Stimulated activated CD4-positive, alpha-beta T cell treated with anti-CD3 and anti-CD28 coated beads, Interleukin-15, amount 100 ng/mL, for 24 hours (primary cell): Measurements from ENCODE around the gene LRRC2.
A peak's percentile ranks its signal among the peaks of the same experiment; 100 is the strongest.
"Not testable (repeated sequence)": the region's sequence is repeated elsewhere in the genome, so short reads cannot be mapped to it uniquely, and the experiment has no call there.

Experiments used
- DNase-seq: peaks from one replicate; pipeline ENCODE4 v3.0.0-alpha.2; 2020

Gene LRRC2

GRCh38 chr3:46521096-46521495 is 45.0 kb downstream of the LRRC2 start:
- DNase-seq = no peak

DNA sequence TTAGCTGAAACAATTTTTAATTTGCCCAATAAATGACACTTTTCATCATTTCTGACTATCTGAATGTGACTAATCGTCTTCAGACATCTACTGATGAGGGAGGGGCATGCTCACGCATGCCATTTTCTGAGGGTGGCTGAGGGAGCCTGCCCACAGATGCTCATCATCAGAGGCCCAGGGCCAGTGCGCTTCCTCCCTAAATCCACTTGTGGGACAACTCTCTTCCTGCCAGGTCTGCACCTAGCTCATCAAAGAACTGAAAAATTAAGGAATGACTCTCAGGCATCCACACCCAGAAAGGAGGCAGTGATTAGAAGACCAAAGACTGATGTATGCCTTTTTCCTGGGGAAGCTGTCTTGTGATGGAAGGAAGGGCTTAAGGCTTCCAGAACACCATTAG is 45.6 kb downstream of the LRRC2 start:
- DNase-seq = no peak

- no peak for DNase-seq
Observed at GRCh38 chr3:46519952-46520351, 46.1 kb downstream of the LRRC2 start.

DNA sequence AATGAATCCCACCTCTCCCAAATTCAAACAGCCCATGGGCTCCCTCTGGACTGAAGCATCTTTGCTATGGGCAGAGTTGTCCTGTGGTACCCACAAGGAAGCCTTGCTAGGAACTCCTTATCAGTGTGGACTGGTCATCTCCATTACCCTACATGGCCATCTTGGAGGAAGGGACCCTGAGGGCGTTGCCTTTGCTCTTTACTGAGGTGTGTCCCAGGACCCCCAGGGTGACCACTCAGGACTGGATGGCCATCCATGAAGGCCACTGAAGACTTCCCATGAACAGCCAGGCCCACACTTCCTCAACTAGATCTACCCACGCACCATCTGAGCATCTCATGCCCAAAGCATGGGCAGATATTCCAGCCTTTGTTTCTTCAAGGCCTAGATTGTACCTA is 48.3 kb downstream of the LRRC2 start:
- no peak for DNase-seq

DNA sequence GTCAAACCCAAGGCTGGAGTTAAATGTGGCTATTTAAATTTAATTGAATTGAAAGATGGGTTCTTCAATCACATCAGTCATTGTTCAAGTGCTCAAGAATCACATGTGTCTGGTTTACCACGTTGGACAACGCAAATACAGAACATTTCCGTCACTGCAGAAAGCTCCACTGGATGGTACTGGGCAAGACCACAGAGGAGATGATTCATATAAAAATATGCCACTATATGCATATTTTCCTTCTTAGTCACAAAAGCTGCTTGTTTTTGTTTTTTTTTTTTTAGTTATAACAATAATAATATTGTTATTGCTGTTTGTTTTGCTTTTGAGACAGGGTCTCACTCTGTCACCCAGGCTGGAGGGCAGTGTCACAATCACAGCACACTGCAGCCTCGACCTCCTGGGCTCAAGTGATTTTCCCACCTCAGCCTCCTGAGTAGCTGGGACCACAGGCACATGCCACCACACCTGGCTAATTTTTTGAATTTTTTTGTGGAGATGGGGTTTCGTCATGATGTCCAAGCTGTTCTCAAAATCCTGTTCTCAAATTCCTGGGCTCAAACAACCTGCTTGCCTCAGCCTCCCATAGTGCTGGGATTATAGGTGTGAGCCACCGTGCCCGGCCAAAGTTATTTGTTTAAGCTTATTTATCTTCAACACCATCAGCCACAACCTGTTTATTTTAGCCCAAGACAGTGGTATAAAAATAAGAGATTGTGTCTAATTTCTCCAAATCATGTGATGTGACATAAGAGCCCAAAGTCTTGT is 48.9 kb downstream of the LRRC2 start:
- DNase-seq = no peak

GRCh38 chr3:46516521-46516920 is 49.6 kb downstream of the LRRC2 start:
- DNase-seq = no peak

- DNase-seq = no peak
Observed at GRCh38 chr3:46512191-46512749, 53.8 kb downstream of the LRRC2 start.

DNA sequence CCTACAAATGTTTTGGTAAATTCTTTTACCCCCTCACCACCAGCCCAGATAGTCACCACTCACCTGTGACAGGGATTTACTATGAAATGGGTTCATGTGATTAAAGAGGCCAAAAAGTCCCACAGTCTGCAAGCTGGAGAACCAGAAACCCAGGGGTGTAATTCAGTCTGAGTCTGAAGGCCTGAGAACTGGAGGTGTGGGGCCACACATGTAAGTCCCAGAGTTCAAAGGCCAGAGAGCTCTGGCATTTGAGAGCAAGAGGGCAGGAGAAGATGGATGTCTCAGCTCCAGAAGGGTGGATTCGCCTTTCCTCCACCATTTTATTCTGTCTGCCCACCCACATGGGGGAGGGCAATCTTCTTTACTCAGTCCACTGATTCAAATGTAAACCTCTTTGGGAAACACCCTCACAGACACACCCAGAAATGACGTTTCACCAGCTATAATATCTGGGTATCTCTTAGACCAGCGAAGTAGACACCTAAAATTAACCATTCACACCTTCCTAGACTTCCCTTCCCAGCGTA is 56.4 kb downstream of the LRRC2 start:
- DNase-seq = no peak

DNA sequence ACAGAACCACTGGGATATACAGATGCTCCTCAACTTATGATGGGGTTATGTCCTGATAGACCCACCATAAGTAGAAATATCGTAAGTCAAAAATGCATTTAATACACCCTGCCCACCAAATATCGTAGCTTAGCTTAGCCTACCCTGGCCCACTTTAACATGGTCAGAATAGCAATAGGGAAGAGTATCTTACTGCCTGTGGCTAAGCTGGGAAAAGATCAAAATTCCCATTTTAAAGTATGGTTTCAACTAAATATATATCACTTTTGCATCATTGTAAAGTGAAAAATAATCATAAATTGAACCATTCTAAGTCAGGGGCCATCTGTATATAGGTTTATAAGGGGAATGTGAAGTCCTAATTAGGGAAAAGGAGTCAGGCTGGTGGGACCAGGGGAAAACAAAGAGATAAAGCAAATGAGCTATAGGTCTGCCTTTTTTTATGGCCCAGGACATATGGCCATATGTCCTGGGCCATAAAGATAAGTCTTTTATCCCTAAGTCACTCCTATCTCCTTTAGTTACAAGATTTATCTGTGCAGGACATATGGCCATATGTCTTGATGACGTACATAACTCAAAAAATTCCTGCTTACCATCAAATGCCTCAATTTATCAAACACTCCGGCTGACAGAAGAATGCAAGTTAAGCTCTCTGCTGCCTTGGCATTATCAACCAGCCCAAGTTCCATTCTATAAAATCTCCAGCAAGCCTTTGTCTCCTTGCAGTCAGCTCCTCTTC is 57.1 kb downstream of the LRRC2 start:
- DNase-seq = no peak

GRCh38 chr3:46506526-46506925 is 59.6 kb downstream of the LRRC2 start:
- DNase-seq = no peak

DNA sequence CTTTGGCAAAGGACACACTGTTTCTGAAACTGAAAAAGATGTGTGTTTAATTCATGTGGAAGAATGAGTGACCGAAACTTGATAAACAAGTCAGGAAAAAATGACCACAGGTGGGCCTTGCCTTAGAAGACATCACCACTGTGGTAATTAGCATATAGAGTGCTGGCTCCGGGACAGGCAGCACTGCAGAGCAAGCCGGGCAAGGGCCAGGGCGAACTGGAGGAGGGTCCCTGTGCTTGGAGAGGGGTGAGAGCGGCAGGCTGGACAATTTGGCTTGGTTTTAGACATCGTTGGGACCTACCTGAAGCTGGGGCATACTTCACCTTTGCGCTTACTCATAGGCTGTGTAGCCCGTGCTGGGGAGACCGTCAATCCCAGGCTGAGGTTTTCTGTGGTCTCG is 60.1 kb downstream of the LRRC2 start:
- no peak for DNase-seq

DNA sequence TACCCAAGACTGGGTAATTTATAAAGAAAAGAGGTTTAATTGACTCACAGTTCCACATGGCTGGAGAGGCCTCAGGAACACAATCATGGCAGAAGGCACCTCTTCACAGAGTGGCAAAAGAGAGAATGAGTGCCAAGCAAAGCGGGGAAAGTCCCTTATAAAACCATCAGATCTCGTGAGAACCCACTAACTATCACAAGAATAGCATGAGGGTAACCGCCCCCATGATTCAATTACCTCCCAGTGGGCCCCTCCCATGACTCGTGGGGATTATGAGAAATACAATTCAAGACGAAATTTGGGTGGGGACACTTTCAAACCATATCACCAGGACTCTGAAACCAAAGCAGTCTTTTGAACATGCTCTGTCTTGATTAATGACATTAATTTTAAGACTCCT is 61.3 kb downstream of the LRRC2 start:
- peak; percentile 57 for DNase-seq

GRCh38 chr3:46503200-46503874 is 62.8 kb downstream of the LRRC2 start:
- no peak for DNase-seq

GRCh38 chr3:46501702-46502101 is 64.4 kb downstream of the LRRC2 start:
- no peak for DNase-seq

- no peak for DNase-seq
Observed at GRCh38 chr3:46500656-46501635, 65.2 kb downstream of the LRRC2 start.

GRCh38 chr3:46498916-46499519 is 67.1 kb downstream of the LRRC2 start:
- no peak for DNase-seq

DNA sequence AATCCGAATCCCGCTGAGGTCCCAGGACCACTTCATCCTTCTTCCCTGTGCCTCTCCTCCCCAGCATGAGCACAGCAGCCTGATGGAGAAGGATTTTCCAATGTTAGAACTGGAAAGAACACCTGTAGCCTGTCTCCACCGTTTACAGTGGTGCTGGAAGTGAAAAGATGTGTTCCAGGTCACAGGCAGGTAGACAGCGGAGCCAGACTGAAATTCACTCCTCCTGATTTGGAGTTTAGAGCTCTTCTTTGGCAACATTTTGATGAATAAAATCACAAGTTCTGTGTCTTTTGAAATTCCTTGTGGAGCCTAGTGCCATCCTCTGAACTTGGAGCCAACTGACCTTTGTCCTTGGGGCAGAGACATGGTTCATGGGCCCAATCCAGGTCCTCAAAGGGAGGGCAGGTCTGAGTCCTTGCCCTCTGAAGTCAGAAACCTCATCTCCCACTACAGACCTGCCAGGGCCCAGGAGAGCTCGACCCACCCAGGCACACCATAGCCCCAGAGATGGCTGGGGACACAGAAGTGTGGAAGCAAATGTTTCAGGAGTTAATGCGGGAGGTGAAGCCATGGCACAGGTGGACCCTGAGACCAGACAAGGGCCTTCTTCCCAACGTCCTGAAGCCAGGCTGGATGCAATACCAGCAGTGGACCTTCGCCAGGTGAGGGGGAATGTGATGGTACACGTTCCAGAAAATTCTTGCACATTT is 68.4 kb downstream of the LRRC2 start, which contains the start of gene RTP3:
RTP3 (plus strand) TSS at position 421 of the 710 bp plus-strand sequence; CDS start at position 508, 87 bp downstream.
- no peak for DNase-seq

GRCh38 chr3:46496746-46497555 is 69.2 kb downstream of the LRRC2 start:
- peak; percentile 51 for DNase-seq

DNA sequence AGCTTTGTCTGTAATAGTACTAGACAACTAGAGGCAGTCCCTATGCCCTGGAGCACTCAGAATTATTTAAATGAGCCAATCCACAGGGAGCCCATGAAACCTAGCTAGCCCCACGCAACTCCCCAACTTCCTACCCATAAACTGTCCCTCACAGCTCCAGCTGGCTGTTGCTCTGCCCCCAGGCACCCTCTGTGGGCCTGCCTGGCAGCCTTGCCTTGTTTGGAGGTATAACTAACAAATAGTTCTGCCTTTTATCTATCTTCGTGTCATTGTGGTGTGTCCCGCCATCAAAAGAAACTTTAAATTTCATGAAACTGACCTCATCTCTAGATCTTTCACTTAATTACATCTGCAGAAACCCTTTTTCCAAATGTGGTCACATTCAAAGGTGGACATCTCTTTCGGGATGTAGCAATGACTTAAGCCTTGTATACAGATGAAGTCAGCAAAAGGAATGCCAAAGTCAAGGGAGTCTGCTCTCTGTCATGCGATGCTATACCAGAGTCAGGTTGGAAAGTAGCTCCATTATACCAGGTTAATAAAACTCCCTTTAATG is 70.1 kb downstream of the LRRC2 start:
- DNase-seq = no peak

DNA sequence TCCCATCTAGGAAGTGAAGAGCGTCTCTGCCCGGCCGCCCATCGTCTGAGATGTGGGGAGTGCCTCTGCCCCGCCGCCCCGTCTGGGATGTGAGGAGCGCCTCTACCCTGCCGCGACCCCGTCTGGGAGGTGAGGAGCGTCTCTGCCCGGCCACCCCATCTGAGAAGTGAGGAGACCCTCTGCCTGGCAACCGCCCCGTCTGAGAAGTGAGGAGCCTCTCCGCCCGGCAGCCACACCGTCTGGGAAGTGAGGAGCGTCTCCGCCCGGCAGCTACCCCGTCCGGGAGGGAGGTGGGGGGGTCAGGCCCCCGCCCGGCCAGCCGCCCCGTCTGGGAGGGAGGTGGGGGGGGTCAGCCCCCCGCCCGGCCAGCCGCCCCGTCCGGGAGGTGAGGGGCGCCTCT is 71.6 kb downstream of the LRRC2 start:
- not testable (repeated sequence) for DNase-seq
